HEK293 (cell line): ENCODE data around the gene SMPX.
A peak's percentile ranks its signal among the peaks of the same experiment; 100 is the strongest.

ENCODE experiments used
- BCL6B ChIP-seq: fragments of 450-650 bp; formaldehyde crosslinking; IDR thresholded peaks from 2 replicates; pipeline ENCODE4 v1.5.1; 2017; ENCODE audit warnings: missing biosample characterization, missing genetic modification characterization
- INSM2 ChIP-seq: fragments of 450-650 bp; formaldehyde crosslinking; IDR thresholded peaks from 2 replicates; pipeline ENCODE4 v1.5.1; 2016; ENCODE audit warnings: missing biosample characterization, missing genetic modification characterization
- ZBTB11 ChIP-seq: fragments of 450-650 bp; formaldehyde crosslinking; conservative IDR thresholded peaks from 2 replicates; pipeline ENCODE4 v1.5.1; 2016; ENCODE audit warnings: low read depth, missing biosample characterization, missing genetic modification characterization
- ZBTB7A ChIP-seq: fragments of 450-650 bp; formaldehyde crosslinking; IDR thresholded peaks from 2 replicates; pipeline ENCODE4 v1.5.1; 2016; ENCODE audit warnings: low read depth, missing biosample characterization, missing genetic modification characterization
- ZFP37 ChIP-seq: fragments of 450-650 bp; formaldehyde crosslinking; IDR thresholded peaks from 2 replicates; pipeline ENCODE4 v1.5.1; 2016; ENCODE audit warnings: missing biosample characterization, missing genetic modification characterization
- ZNF121 ChIP-seq: fragments of 450-650 bp; formaldehyde crosslinking; IDR thresholded peaks from 2 replicates; pipeline ENCODE4 v1.5.1; 2016; ENCODE audit warnings: missing biosample characterization, missing genetic modification characterization
- ZNF140 ChIP-seq: fragments of 450-650 bp; formaldehyde crosslinking; IDR thresholded peaks from 2 replicates; pipeline ENCODE4 v1.5.1; 2016; ENCODE audit warnings: missing biosample characterization, missing genetic modification characterization
- ZNF18 ChIP-seq: fragments of 450-650 bp; formaldehyde crosslinking; IDR thresholded peaks from 2 replicates; pipeline ENCODE4 v1.5.1; 2016; ENCODE audit warnings: missing biosample characterization, missing genetic modification characterization
- ZNF211 ChIP-seq: fragments of 450-650 bp; formaldehyde crosslinking; IDR thresholded peaks from 2 replicates; pipeline ENCODE4 v1.5.1; 2016; ENCODE audit warnings: low read depth, missing biosample characterization, missing genetic modification characterization
- ZNF266 ChIP-seq: fragments of 450-650 bp; formaldehyde crosslinking; IDR thresholded peaks from 2 replicates; pipeline ENCODE4 v1.5.1; 2016; ENCODE audit warnings: missing biosample characterization, missing genetic modification characterization, low read depth
- ZNF37A ChIP-seq: fragments of 450-650 bp; IDR thresholded peaks from 2 replicates; pipeline ENCODE4 v1.5.1; 2018; ENCODE audit warnings: missing biosample characterization, missing genetic modification characterization
- ZNF404 ChIP-seq: fragments of 450-650 bp; formaldehyde crosslinking; IDR thresholded peaks from 2 replicates; pipeline ENCODE4 v1.5.1; 2017; ENCODE audit warnings: missing biosample characterization, missing genetic modification characterization
- ZNF426 ChIP-seq: fragments of 450-650 bp; formaldehyde crosslinking; IDR thresholded peaks from 2 replicates; pipeline ENCODE4 v1.5.1; 2017; ENCODE audit warnings: missing biosample characterization, missing genetic modification characterization, mild to moderate bottlenecking, inconsistent platforms, moderate library complexity
- ZNF433 ChIP-seq: fragments of 450-650 bp; formaldehyde crosslinking; IDR thresholded peaks from 2 replicates; pipeline ENCODE4 v1.5.1; 2016; ENCODE audit warnings: missing biosample characterization, missing genetic modification characterization, low read depth
- ZNF501 ChIP-seq: fragments of 450-650 bp; formaldehyde crosslinking; IDR thresholded peaks from 2 replicates; pipeline ENCODE4 v1.5.1; 2016; ENCODE audit warnings: missing biosample characterization, missing genetic modification characterization
- ZNF518A ChIP-seq: fragments of 450-650 bp; formaldehyde crosslinking; conservative IDR thresholded peaks from 2 replicates; pipeline ENCODE4 v1.5.1; 2016; ENCODE audit warnings: low read depth, missing biosample characterization, missing genetic modification characterization
- ZNF549 ChIP-seq: fragments of 450-650 bp; IDR thresholded peaks from 2 replicates; pipeline ENCODE4 v1.5.1; 2018; ENCODE audit warnings: missing biosample characterization, missing genetic modification characterization, mild to moderate bottlenecking, inconsistent platforms, moderate library complexity
- ZNF555 ChIP-seq: fragments of 450-650 bp; formaldehyde crosslinking; conservative IDR thresholded peaks from 2 replicates; pipeline ENCODE4 v1.5.1; 2017; ENCODE audit warnings: missing biosample characterization, mild to moderate bottlenecking, missing genetic modification characterization, inconsistent platforms
- ZNF558 ChIP-seq: fragments of 450-650 bp; formaldehyde crosslinking; IDR thresholded peaks from 2 replicates; pipeline ENCODE4 v1.5.1; 2016; ENCODE audit warnings: missing biosample characterization, missing genetic modification characterization
- ZNF560 ChIP-seq: fragments of 450-650 bp; formaldehyde crosslinking; IDR thresholded peaks from 2 replicates; pipeline ENCODE4 v1.5.1; 2017; ENCODE audit warnings: missing biosample characterization, missing genetic modification characterization, borderline replicate concordance
- ZNF580 ChIP-seq: fragments of 450-650 bp; formaldehyde crosslinking; IDR thresholded peaks from 2 replicates; pipeline ENCODE4 v1.5.1; 2016; ENCODE audit warnings: missing biosample characterization, missing genetic modification characterization
- ZNF610 ChIP-seq: fragments of 450-650 bp; formaldehyde crosslinking; IDR thresholded peaks from 2 replicates; pipeline ENCODE4 v1.5.1; 2016; ENCODE audit warnings: missing biosample characterization, missing genetic modification characterization, borderline replicate concordance
- ZNF623 ChIP-seq: fragments of 450-650 bp; formaldehyde crosslinking; IDR thresholded peaks from 2 replicates; pipeline ENCODE4 v1.5.1; 2016; ENCODE audit warnings: missing biosample characterization, missing genetic modification characterization
- ZNF791 ChIP-seq: fragments of 450-650 bp; formaldehyde crosslinking; IDR thresholded peaks from 2 replicates; pipeline ENCODE4 v1.5.1; 2016; ENCODE audit warnings: missing biosample characterization, missing genetic modification characterization
- ZXDB ChIP-seq: fragments of 450-650 bp; formaldehyde crosslinking; IDR thresholded peaks from 2 replicates; pipeline ENCODE4 v1.5.1; 2016; ENCODE audit warnings: missing biosample characterization, missing genetic modification characterization

SMPX gene

GRCh38 chrX:21659320-21659719, 98.6 kb downstream of the SMPX start (continued):
- no peak for TF ChIP-seq ZNF791 (tag by site-specific recombination)
- TF ChIP-seq ZNF558 (tag by site-specific recombination), result 0 out of 2 replicates have a peak, but pooled peaks have one; percentile 45
- no peak for TF ChIP-seq ZNF37A (tag by site-specific recombination)
- peak; percentile 66; the same call in 1 of the 2 replicates for TF ChIP-seq ZNF140 (tag by site-specific recombination)
- TF ChIP-seq ZNF610 (tag by site-specific recombination), result no peak
- no peak for TF ChIP-seq ZNF404 (tag by site-specific recombination)
- TF ChIP-seq ZNF426, result peak; percentile 96
- no peak for TF ChIP-seq INSM2 (tag by site-specific recombination)
- TF ChIP-seq ZNF580, result 0 out of 2 replicates have a peak, but pooled peaks have one; percentile 38
- TF ChIP-seq ZNF560 (tag by site-specific recombination), result peak; percentile 81; the same call in 1 of the 2 replicates
- TF ChIP-seq ZFP37 (tag by site-specific recombination), result 0 out of 2 replicates have a peak, but pooled peaks have one; percentile 34
- no peak for TF ChIP-seq BCL6B (tag by site-specific recombination)
- 0 out of 2 replicates have a peak, but pooled peaks have one; percentile 49 for TF ChIP-seq ZNF121 (tag by site-specific recombination)
- no peak for TF ChIP-seq ZBTB7A (tag by site-specific recombination)
- TF ChIP-seq ZNF623 (tag by site-specific recombination), result peak; percentile 71
- TF ChIP-seq ZNF501 (tag by site-specific recombination), result peak; percentile 42; the same call in 1 of the 2 replicates
- no peak for TF ChIP-seq ZNF211 (tag by site-specific recombination)
- peak; percentile 97 for TF ChIP-seq ZNF555 (tag by site-specific recombination)
- peak; percentile 86 for TF ChIP-seq ZBTB11 (tag by site-specific recombination)
- peak; percentile 82 for TF ChIP-seq ZXDB (tag by site-specific recombination)
- no peak for TF ChIP-seq ZNF549 (tag by site-specific recombination)
- peak; percentile 92 for TF ChIP-seq ZNF518A
- TF ChIP-seq ZNF433 (tag by site-specific recombination), result peak; percentile 76; the same call in 1 of the 2 replicates
- TF ChIP-seq ZNF18 (tag by site-specific recombination), result no peak
- 0 out of 2 replicates have a peak, but pooled peaks have one; percentile 50 for TF ChIP-seq ZNF266 (tag by site-specific recombination)
